Adrenal gland (tissue), 12 donors: ENCODE measurements around the gene LZIC. TPM values are rescaled to one million over a fixed set of nuclear protein-coding genes. Genes with fewer than 3 reads are reported as not detected.

Source experiments
- DNase-seq, 7 donors: peaks; one replicate each; pipeline ENCODE4 v3.0.0-alpha.2; 2019 to 2020
- H3K27ac ChIP-seq, 5 donors: fragments of 200-600 bp; sonication (generic) in 4 of 5; 1 replicate in 3 of 5; 2 replicates in 2 of 5; pipeline versions ENCODE4 v1.5.1 to v1.8.0; 2016 to 2020; ENCODE audit warnings: mild to moderate bottlenecking in 1 of 5
- H3K27me3 ChIP-seq: fragments of 200-600 bp; 2 replicates; pipeline ENCODE4 v1.8.0; 2021
- H3K36me3 ChIP-seq, 2 donors: fragments of 200-600 bp; replicated peaks in 1 of 2; 1 replicate in 1 of 2; 2 replicates in 1 of 2; pipeline versions ENCODE4 v1.5.1 to v1.8.0; 2018 to 2022
- H3K4me1 ChIP-seq, 2 donors: fragments of 200-600 bp; replicated peaks in 1 of 2; 1 replicate in 1 of 2; 2 replicates in 1 of 2; pipeline versions ENCODE4 v1.5.1 to v1.8.0; 2018 to 2021
- H3K4me3 ChIP-seq, 4 donors: fragments of 200-600 bp; sonication (generic) in 3 of 4; one replicate each; pipeline ENCODE4 v1.5.1; 2016 to 2018
- H3K9me3 ChIP-seq, 3 donors: fragments of 200-600 bp; sonication (generic) in 1 of 3; replicated peaks in 1 of 3; 1 replicate in 2 of 3; 2 replicates in 1 of 3; pipeline versions ENCODE4 v1.5.1 to v1.8.0; 2016 to 2021
- CTCF ChIP-seq, 6 experiments: fragments of 450-650 bp in 4 of 6; fragments of 200-600 bp in 2 of 6; sonication (generic) in 1 of 6; IDR thresholded peaks; 1 replicate in 5 of 6; 2 replicates in 1 of 6; pipeline versions ENCODE4 v1.5.1 to v1.8.0; 2016 to 2021; ENCODE audit warnings: antibody characterized with exemption in 6 of 6, mild to moderate bottlenecking in 2 of 6, moderate library complexity in 1 of 6
- POLR2A ChIP-seq, 2 donors: fragments of 450-650 bp; IDR thresholded peaks; one replicate each; pipeline ENCODE4 v1.6.1; 2017; ENCODE audit warnings: antibody characterized with exemption in 2 of 2, mild to moderate bottlenecking in 2 of 2, moderate library complexity in 1 of 2
- WGBS, 4 donors: extraction: QIAGEN DNeasy Blood & Tissue Kit in 2 of 4; methylation state at CpG; one replicate each; pipeline versions ENCODE4 v1.1.5 to v1.1.7; 2013 to 2017; 5-methylcytosine and 5-hydroxymethylcytosine counted together
- intact Hi-C, 2 donors: fragments of 100-400 bp; cut with DNase I; formaldehyde crosslinking; loops; one replicate each; pipeline versions ENCODE4 v1.14.1 to v1.15.0; 2022 to 2023
- microRNA-seq, 3 donors: library from miRNA; unstranded; fragments of <30 nt; microRNA quantifications; one replicate each; pipeline ENCODE4, GENCODE V29; 2017 to 2020
- polyA plus RNA-seq, 3 donors: library from polyadenylated mRNA; stranded (reverse); fragments of 200-250 nt in 2 of 3; fragments of 350-450 nt in 1 of 3; fragmentation: Illumina TruSeq in 1 of 3; extraction: RNeasy Lipid Tissue Mini Kit (QIAGEN cat#74804) in 1 of 3; gene quantifications; one replicate each; pipeline ENCODE4 v1.2.3, GENCODE V29; 2013 to 2014
- small RNA-seq, 2 donors: library from RNA; depleted of rRNA; stranded (forward); fragments of <200 nt; gene quantifications; one replicate each; pipeline ENCODE3, GENCODE V24; 2016
- total RNA-seq, 9 donors: library from RNA; depleted of rRNA in 4 of 9; stranded (reverse); fragments of >200 nt in 4 of 9; fragments of 120-200 nt in 1 of 9; fragmentation: NEBNext Ultra II Directional in 1 of 9; extraction: Animal tissue kit (Norgen Biotek cat#: 25700) in 1 of 9; gene quantifications; one replicate each; pipeline versions ENCODE4 v1.1.0 to v1.2.4, GENCODE V29; 2013 to 2023
- donor health status: healthy with polysubstance abuse.
- donor health status: Bipolar disorder and iron deficiency.
- donor health status: DM: yes; HTN: yes; CAD: no.
- donor health status: DM: no; HTN: no; CAD: no.
- donor health status: DM: no; HTN: no; CAD: no.
- donor health status: DM: yes; HTN: yes; CAD: no.

Gene LZIC
- total and polyA plus RNA-seq, 12 donors = 6.5 to 42.9 (median 30.3) TPM

GRCh38 chr1:9882296-9882944 lies 60.8 kb downstream of the LZIC start:
- intact Hi-C loops = no loop called here
- Histone ChIP-seq H3K9me3 (no peaks in the 10 kb centered on the region), H3K27me3 (no peaks in the 10 kb centered on the region), H3K27ac (no peak overlapping the region), H3K4me1 (no peaks in the 10 kb centered on the region), H3K36me3 (no peaks in the 10 kb centered on the region), H3K4me3 (no peak overlapping the region)
- DNase-seq = no peak
- WGBS, 4 donors = 82 to 91% (median 88%) methylated on average over 12 of the region's 12 CpGs
- no peak for TF ChIP-seq POLR2A (IDR thresholded peaks at IDR 0.05)
- no peak for TF ChIP-seq CTCF (IDR thresholded peaks at IDR 0.05)

GRCh38 chr1:9881838-9882249 lies 61.3 kb downstream of the LZIC start:
- Histone ChIP-seq H3K27ac (no peak overlapping the region), H3K4me3 (no peak overlapping the region), H3K9me3 (no peaks in the 10 kb centered on the region), H3K27me3 (no peaks in the 10 kb centered on the region), H3K36me3 (no peaks in the 10 kb centered on the region), H3K4me1 (no peaks in the 10 kb centered on the region)
- DNase-seq = no peak
- intact Hi-C loops = no loop called here
- WGBS, 4 donors = 89 to 93% (median 91%) methylated on average over 2 of the region's 2 CpGs
- TF ChIP-seq CTCF (IDR thresholded peaks at IDR 0.05) (no peak), POLR2A (IDR thresholded peaks at IDR 0.05) (no peak)

Small RNA genes lying within 50 kb of the gene (microRNA-seq; reads per million reads assigned to microRNA genes)
- gene MIR5697 = 0 to 1.3 (median 0.38) reads per million in 3 donors

Small RNA genes lying within 50 kb of the gene (small RNA-seq; reads per million reads assigned to genes)
- 0 reads per million in 2 donors for gene MIR5697

Other genes with a start within 250 kb of the LZIC start
- 100 to 1,000 TPM in 2 of 9 donors, 10 to 100 TPM in 7; 50.7 to 106 (median 83.0) TPM for gene CLSTN1, start 119.4 kb downstream of the LZIC start, total RNA-seq
- 10 to 100 TPM; 48.8 to 74.3 (median 67.0) TPM for gene CLSTN1, start 119.4 kb downstream of the LZIC start, polyA plus RNA-seq
- 10 to 100 TPM; 12.5 to 26.9 (median 19.7) TPM for gene CTNNBIP1, start 33.1 kb downstream of the LZIC start, total RNA-seq
- 10 to 100 TPM in 1 of 3 donors, 1 to 10 TPM in 2; 6.8 to 12.0 (median 8.0) TPM for gene CTNNBIP1, start 33.1 kb downstream of the LZIC start, polyA plus RNA-seq
- gene NMNAT1, start 84 bp upstream of the LZIC start, total RNA-seq = 10 to 100 TPM in 7 of 9 donors, 1 to 10 TPM in 2; 7.5 to 27.1 (median 13.3) TPM
- gene NMNAT1, start 84 bp upstream of the LZIC start, polyA plus RNA-seq = 10 to 100 TPM in 1 of 3 donors, 1 to 10 TPM in 2; 5.6 to 19.7 (median 8.1) TPM
- 10 to 100 TPM in 5 of 9 donors, 1 to 10 TPM in 4; 1.4 to 25.0 (median 11.5) TPM for gene RBP7, start 53.8 kb upstream of the LZIC start, total RNA-seq
- 10 to 100 TPM; 12.0 to 52.6 (median 19.4) TPM for gene RBP7, start 53.8 kb upstream of the LZIC start, polyA plus RNA-seq
- 10 to 100 TPM; 34.5 to 87.1 (median 61.7) TPM for gene UBE4B, start 89.6 kb upstream of the LZIC start, total RNA-seq
- 10 to 100 TPM; 18.7 to 33.6 (median 19.0) TPM for gene UBE4B, start 89.6 kb upstream of the LZIC start, polyA plus RNA-seq